Keratinocyte (primary cell): ENCODE results near the gene WFDC2.

Experiments used
- CTCF ChIP-seq, 3 experiments: IDR thresholded peaks in 1 of 3; conservative IDR thresholded peaks in 1 of 3; optimal IDR thresholded peaks in 1 of 3; 2 replicates in 2 of 3; 3 replicates in 1 of 3; pipeline versions ENCODE3 to v1.5.1; 2011; ENCODE audit warnings: low read length in 3 of 3, mild to moderate bottlenecking in 3 of 3, moderate library complexity in 2 of 3, control low read depth in 1 of 3, inconsistent platforms in 1 of 3; ENCODE audit not compliant: insufficient read depth in 2 of 3; ENCODE audit errors: extremely low read depth in 1 of 3
- EZH2 ChIP-seq: IDR thresholded peaks from one replicate; pipeline ENCODE4 v1.6.1; 2012; ENCODE audit warnings: inconsistent platforms, mild to moderate bottlenecking, low read length, moderate library complexity

GRCh38 chr20:45489083-45489531 is 19.6 kb downstream of the WFDC2 start:
- TF ChIP-seq CTCF (optimal IDR thresholded peaks at IDR 0.05 in 1 of 3, IDR thresholded peaks at IDR 0.05 in 1 of 3, conservative IDR thresholded peaks at IDR 0.05 in 1 of 3; ENCODE audit: extremely low read depth in 1 of 3, insufficient read depth in 2 of 3, low read length in 3 of 3): no peak
- no peak for TF ChIP-seq EZH2
